K562 (cell line): ENCODE data around the gene RHD. TPM values are rescaled to one million over a fixed set of nuclear protein-coding genes. Genes with fewer than 3 reads are reported as not detected.

Experiments used
- DACH1 ChIP-seq: fragments of 450-650 bp; IDR thresholded peaks from 2 replicates; pipeline ENCODE4 v1.6.1; 2018; ENCODE audit not compliant: partially characterized antibody
- E2F8 ChIP-seq: fragments of 450-650 bp; IDR thresholded peaks from 2 replicates; pipeline ENCODE4 v1.7.1; 2018; ENCODE audit warnings: mild to moderate bottlenecking, low read depth; ENCODE audit not compliant: partially characterized antibody
- HDAC1 ChIP-seq, 2 experiments: fragments of 450-650 bp; IDR thresholded peaks; 2 replicates each; pipeline ENCODE4 v1.6.1; 2016 to 2017; ENCODE audit warnings: inconsistent platforms in 1 of 2, mild to moderate bottlenecking in 1 of 2, moderate library complexity in 1 of 2
- MGA ChIP-seq: fragments of 450-650 bp; IDR thresholded peaks from 2 replicates; pipeline ENCODE4 v1.6.1; 2016; ENCODE audit warnings: mild to moderate bottlenecking, moderate library complexity
- MNT ChIP-seq, 2 experiments: fragments of 450-650 bp; conservative IDR thresholded peaks; 2 replicates each; pipeline ENCODE4 v1.6.1; 2017; ENCODE audit warnings: mild to moderate bottlenecking in 2 of 2, moderate library complexity in 2 of 2
- NRF1 ChIP-seq, 2 experiments: fragments of 450-650 bp; IDR thresholded peaks in 1 of 2; conservative IDR thresholded peaks in 1 of 2; 2 replicates each; pipeline ENCODE4 v1.6.1; 2014; ENCODE audit warnings: mild to moderate bottlenecking in 2 of 2
- PKNOX1 ChIP-seq: fragments of 450-650 bp; IDR thresholded peaks from 2 replicates; pipeline ENCODE4 v1.6.1; 2016
- polyA plus RNA-seq, 8 experiments: library from polyadenylated mRNA; depleted of rRNA in 4 of 8; stranded (reverse) in 5 of 8; unstranded in 3 of 8; fragments of >200 nt; fragmentation: Nextera tagmentation in 2 of 8; fragmentation: Illumina TruSeq in 1 of 8; extraction: Ambion mirVana in 2 of 8; extraction: Trizol in 1 of 8; gene quantifications; 2 replicates each; pipeline versions ENCODE4 v1.2.1 to v1.2.3, GENCODE V29; 2011 to 2014; ENCODE audit warnings: inconsistent platforms in 1 of 8, missing spikeins in 1 of 8
- total RNA-seq, 7 experiments: library from RNA; depleted of rRNA in 6 of 7; stranded (reverse); fragments of >200 nt in 6 of 7; fragmentation: Illumina TruSeq in 2 of 7; extraction: Trizol in 2 of 7; gene quantifications; 2 replicates each; pipeline versions ENCODE4 v1.2.1 to v1.2.3, GENCODE V29; 2011 to 2021; ENCODE audit warnings: low replicate concordance in 1 of 7

The RHD gene
- total and polyA plus RNA-seq, 9 of the 15 experiments (the other 6 are each of a cell fraction or from before 2014, with no cell fraction given) = 8.8 to 32.4 (median 15.0) TPM

GRCh38 chr1:25266554-25267287 lies 5.6 kb upstream of the RHD start (continued):
- TF ChIP-seq MNT (conservative IDR thresholded peaks at IDR 0.05) (peak in 1 of 2 experiments; percentile 34; a peak in 1 of 4 replicates), PKNOX1 (peak; percentile 84), MGA (0 out of 2 replicates have a peak, but pooled peaks have one; percentile 23), NRF1 (conservative IDR thresholded peaks at IDR 0.05 in 1 of 2, IDR thresholded peaks at IDR 0.05 in 1 of 2) (peak; percentile 17 to 45; a peak in 2 of 4 replicates), E2F8 (peak; percentile 41), DACH1 (peak; percentile 76), HDAC1 (IDR thresholded peaks at IDR 0.05) (0 out of 4 replicates have a peak, but pooled peaks of 1 of the 2 experiments have one; percentile 31)
